NCI-H2196 treated with DMSO at 0.1 percent for 48 hours (cell line): Measurements from ENCODE around the gene TFCP2.
"Not testable (repeated sequence)": the region's sequence is repeated elsewhere in the genome, so short reads cannot be mapped to it uniquely, and the experiment has no call there.

Source experiments
- DNase-seq: peaks from one replicate; lab custom pipeline; 2025; ENCODE audit not compliant: unreplicated experiment; lab: John Stamatoyannopoulos, UW

TFCP2 gene, protein sequence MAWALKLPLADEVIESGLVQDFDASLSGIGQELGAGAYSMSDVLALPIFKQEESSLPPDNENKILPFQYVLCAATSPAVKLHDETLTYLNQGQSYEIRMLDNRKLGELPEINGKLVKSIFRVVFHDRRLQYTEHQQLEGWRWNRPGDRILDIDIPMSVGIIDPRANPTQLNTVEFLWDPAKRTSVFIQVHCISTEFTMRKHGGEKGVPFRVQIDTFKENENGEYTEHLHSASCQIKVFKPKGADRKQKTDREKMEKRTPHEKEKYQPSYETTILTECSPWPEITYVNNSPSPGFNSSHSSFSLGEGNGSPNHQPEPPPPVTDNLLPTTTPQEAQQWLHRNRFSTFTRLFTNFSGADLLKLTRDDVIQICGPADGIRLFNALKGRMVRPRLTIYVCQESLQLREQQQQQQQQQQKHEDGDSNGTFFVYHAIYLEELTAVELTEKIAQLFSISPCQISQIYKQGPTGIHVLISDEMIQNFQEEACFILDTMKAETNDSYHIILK

DNA sequence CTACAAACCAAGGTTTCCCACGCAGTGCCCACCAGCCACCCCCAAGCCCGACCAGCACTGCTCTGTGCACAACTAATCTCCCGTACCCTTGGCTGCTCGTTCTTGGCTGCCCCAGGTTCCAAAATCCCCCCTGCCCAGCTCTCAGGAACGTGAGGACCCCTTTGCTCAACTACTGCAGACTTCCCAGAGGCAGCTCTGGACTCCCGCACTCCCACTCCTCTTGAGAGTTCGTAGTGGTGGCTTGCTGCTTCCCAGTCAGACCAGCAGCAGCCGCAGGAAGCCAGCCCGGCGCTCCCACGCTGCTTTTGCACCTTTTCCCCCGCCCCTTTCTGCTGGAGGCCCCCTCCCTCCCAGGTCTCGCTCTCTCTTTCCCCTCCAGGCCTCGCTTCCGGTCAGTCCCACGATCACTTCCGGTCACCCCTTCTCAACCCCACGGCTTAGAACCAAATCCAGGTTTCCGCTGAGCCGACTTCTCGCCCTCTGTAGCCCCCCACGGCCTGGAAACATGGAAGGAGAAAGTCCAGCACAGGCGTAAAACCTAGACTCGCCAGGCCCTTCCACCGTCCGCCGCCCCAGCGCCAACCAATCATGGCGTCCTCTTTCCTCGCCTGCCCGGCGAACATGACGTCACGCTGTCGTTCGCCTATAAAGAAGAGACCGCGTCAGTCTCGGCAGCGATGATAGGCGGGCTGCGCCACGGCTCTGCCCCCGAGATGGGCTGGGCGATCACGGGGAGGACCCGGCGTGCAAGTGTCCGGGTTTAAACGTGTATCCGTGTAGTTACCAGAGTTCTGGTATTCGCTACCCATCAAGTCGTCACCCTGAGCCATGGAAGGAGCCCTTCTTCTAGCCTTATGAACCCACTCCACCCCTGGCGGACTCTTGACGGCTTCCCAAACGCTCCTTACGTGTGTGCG is at the start of gene TFCP2:
Gene TFCP2 (minus strand): TSS at position 621 of the 917 bp plus-strand sequence. CDS start 713 bp downstream, outside the sequence.
- peak; percentile 94 for DNase-seq

DNA sequence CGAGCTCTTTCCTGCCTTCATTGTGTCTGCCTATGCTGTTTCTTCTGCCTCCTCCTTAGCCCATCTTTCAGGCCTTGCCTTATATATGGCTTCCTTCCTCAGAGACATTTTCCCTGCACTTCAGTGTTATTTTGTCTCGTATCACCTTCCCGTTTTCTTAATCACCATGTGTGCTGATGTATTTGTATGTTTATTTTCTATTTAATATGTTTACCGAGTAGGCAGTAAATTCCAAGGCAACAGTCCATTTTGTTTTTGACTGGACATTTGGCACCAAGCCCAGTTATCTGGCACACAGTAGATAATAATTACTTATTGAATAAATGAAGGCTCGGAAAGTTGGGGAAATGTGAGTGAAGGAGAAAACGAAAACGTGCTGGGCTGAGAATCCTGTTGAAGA is 49.5 kb upstream of the TFCP2 start:
- peak; percentile 22 for DNase-seq

DNA sequence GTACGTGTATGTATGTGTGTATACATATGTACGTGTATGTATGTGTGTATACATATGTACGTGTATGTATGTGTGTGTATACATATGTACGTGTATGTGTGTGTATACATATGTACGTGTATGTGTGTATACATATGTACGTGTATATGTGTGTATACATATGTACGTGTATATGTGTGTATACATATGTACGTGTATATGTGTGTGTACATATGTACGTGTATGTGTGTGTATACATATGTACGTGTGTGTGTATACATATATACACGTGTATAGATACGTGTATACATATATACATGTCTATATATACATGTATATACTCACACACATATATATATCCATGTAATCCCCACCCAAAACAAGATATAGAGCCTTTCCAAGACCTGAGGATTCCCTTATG is 46.9 kb upstream of the TFCP2 start:
- not testable (repeated sequence) for DNase-seq

DNA sequence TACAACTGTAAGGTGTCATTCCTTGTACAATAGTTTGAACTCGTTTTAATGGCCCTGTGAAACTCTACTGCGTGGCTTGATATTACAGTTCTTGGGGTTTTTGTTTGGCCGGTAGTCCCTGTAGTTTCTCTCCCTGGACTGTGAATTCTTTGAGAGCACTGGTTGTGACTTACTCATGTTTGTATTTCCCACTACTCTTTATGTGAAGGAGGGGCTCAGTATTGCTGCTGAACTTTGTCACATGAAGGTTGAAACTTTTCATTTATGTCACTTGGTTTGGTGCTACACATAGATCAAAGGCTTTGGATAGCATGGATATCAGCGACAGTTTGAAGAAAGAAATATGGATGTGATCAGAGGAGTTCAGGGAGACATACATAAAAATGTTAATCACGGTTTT is 46.4 kb upstream of the TFCP2 start:
- DNase-seq = no peak

DNA sequence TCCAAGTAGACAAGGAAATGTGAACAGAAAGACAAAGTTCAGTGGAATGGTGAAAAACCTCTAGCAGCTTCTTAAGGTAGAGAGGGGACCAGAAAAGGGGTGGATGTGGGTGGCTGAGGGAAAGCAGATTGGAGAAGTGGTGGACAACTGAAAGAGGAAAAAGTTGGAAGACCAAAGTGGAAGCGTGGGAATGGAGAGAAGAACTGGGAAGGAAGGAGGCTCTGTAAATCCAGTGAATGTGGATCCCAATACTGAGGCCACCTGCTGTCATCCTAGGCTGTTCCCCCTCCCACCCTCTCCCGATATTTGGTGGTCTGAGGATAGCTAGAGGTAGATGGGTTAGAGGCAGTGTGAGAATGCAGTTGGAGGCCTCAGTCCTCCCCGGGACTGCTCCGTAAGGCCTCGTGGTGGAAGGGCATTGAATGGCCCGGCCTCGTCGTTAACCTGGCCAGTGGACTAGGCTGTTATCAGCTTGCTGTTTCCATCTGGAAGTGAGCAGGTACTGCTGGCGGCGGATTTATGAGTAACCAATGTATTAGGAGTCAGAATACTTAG is 45.7 kb upstream of the TFCP2 start:
- peak; percentile 43 for DNase-seq

DNA sequence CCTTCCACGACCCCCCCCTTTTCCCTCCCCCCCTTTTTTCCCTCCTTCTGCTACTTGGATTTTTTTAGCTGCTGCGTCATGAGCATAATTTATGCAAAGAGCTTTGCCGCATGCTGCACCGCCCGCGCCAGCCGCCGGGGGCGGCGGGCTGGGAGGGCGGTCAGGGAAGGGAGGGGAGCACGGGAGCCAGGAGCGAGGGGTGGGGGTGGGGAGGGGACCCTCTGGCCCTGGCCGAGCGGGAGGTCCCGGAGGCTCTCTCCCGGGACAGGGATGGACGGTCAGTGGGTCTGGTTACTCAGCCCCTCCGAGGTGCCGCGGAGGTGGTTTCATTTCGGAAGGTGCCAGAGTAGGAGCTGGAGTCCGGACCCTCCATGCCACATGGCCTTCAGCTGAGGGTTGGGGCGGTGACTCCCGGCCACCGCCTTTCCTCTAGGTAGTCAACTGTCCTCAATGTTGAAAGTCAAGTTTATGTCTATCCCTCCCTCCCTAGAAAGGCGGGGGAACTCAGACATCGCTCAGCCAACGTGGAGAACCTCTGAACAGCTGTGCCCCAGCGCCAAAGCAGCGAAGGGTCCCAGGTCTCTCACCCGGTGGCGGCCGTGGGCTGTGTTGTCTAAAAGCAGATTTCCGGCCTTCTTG is 45.2 kb upstream of the TFCP2 start, which contains the start of gene POU6F1:
Gene POU6F1 (minus strand): TSS at position 95 of the 639 bp plus-strand sequence. CDS start 11,226 bp downstream, outside the sequence.
- DNase-seq = peak; percentile 20

DNA sequence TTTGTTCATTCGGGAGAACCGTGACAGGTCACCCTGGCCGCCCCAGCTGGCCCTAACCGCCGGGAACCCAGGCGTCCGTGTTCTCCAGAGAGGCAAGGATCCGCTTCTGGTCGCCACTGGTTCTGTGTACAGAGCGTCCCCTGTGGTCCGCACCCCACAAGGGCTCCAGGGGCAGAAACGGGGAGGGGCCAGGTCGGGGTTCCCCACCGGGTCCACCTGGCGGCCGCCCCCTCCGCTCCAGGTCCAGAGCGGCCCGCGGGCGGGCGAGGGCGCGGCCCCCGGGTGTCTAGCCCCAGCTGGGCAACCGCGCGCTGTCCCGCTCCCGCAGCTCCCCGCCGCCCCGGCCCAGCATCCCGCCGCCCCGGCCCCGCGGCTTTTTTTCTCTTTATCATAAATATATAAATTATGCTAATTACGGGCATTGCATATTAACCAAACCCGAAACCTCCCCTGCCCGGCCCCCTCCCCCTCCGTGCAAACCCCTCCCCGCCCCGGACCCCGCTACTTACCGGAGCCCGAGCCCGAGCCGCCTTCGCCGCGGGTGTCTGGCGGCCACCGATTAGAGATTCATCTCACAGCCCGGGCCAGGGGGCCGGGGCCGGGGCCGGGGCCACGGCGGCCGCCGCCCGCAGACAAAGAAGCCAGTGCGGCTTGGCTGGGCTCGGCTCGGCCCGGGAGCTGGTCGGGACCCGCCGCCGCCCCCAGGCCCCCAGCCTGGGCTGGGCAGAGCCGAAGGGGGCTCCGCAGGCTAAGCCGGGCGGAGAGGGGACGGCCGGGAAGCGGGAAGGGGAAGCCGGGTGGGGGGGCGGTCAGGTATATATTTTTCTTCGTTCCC is 44.4 kb upstream of the TFCP2 start:
- DNase-seq = peak; percentile 10

DNA sequence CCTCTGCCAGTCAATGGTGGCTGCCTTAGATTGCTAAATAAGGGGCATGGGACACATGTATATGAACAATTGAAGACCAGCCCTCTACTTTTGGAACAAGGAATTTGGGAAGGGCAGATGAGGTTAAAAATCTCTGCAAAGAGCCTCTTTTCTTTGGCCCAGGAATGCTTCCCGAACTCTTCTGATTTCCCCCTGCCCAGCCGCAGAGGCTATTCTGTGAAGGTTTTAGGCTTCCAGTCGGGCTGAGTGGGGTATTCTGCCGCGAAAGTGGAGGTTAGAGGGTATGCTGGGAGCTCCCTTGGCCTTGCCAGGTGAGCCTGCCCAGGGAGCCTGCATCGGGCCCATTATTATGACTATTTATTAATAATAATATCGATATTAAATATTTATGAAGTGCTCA is 43.7 kb upstream of the TFCP2 start:
- DNase-seq = no peak

DNA sequence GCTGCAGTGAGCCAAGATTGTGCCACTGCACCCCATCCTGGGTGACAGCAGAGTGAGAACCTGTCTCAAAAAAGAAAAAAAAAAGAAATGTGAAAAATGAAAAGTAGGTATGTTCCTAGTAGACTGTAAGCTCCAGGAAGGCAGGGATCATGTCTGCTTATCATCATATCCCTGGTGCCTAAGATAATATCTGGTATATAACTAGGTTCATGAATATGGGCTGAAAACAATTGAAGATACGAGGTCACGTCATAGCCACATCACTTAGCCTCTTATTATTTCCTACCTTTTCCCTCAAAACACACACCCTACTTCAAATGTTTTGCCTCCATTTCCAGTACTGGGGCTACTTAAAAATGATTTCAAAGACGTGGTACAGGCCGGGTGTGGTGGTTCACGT is 42.0 kb upstream of the TFCP2 start:
- DNase-seq = no peak

DNA sequence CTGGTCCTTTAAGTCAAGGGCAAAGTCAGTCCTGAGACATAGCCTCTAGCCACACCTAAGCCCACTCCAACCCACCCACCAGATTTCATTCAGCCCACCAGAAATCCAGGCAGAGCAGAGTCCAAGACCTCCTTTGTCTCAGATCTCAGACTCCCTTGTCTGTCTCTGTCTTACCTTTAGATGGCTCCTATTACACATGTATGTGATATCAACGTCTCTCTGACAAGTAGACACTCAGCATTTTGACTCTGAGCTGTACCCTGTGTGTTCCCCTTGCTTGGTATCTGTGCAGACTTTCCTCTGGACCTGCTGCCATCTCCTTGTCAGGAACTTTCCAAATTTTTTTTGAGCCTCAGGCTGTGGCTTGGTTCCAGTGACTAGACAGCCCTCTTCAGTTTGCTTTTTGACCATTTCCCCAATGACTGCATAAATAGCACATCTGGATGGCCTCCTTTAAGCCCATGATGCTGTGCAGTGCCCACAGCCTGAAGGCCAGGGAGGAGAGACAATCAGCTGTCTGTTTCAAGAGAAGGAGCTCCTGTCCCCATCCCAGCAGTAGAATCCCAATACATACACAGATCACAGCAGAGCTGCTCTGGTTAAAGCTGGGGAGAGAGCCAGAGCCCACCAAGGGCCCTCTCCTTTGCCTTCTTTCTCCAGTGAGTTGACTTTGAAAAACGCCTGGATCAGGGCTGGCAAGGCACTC is 37.9 kb upstream of the TFCP2 start:
- DNase-seq = no peak

DNA sequence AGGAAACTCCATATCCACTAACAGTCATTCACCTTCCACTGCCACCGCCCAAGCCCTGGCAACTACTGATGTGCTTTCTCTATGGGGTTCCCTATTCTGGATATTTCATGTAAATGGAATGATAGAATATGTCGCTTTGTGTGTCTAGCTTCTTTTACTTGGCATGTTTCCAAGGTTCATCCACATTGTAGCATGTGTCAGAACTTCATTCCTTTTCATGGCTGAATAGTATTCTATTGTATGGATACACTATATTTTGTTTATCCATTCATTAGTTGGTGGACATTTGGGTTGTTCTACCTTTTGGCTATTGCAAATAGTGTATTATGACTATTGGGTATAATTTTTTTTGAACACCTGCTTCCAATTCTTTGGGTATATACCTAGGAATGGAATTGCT is 36.3 kb upstream of the TFCP2 start:
- DNase-seq = no peak

DNA sequence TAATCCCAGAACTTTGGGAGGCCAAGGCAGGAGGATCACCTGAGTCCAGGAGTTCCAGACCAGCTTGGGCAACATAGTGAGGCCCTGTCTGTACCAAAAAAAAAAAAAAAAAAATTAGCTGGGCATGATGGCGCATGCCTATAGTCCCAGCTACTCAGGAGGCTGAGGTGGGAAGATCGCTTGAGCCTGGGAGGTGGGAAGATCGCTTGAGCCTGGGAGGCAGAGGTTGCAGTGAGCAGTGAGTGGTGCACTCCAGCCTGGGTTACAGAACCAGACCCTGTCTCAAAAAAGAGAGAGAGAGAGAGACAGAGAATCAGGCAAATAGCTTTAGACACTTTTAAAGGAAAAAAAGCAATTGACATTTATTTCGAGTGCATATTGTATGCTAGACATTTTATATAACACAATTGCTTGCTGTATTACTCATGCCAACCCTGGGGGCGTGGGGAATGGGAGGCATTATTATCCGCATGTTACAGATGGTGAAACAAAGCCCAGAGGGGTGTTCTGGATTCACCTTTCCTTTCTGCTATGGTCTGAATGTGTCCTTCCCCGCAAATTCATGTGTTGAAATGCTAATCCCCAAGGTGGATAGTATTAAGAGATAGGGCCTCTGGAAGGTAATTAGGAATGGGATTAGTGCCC is 35.2 kb upstream of the TFCP2 start:
- no peak for DNase-seq

DNA sequence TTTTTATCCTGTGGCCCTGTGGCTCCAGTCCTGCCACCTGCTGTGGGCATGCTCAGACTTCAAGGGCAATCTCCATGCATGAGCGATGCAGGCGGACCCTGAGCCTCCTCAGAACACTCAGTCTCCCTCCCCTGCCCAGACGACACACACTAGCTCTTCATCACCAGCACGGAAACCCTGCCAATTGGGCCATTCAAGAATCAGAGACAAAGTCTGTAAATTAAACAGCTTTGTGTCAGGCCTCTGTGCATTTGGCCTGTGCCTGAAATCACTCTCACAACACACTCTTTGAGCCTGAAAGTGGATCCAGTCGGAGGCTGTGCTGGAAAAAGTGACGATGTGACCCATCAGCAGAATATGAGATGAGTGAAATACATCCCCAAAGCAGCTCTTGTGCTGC is 32.4 kb upstream of the TFCP2 start:
- no peak for DNase-seq

DNA sequence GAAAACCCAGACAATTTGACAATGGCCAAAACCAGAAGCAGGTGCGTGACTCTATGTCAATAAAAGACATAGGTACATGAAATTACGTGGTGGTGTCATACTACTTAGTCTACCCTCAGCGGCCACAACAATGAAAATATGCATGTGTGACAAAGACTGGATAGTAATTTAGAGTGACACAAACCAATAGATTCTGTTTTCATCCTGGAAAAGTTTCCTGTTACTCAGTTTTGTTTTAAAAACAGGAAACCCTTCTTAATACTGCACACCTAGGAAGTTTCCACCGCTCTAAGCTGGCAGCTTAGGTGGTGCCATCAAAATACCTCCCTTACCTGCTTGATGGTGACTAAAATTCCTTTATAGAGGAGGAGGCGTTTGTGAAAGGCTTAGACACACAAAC is 29.8 kb upstream of the TFCP2 start:
- DNase-seq = no peak

DNA sequence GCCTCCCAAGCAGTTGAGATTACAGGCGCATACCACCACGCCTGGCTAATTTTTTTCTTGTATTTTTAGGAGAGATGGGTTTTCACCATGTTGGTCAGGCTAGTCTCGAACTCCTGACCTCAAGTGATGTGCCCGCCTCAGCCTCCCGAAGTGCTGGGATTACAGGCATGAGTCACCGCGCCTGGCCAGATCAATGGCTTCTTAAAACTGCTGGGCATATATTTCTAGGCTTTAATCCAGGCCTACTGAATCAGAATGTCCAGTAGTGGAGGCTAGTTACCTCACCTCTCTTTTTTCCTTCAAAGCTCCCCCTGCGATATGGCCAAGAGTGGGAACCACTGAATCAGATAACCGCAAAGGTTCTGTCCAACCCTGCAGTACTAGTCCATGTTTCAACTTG is 27.9 kb upstream of the TFCP2 start:
- no peak for DNase-seq

DNA sequence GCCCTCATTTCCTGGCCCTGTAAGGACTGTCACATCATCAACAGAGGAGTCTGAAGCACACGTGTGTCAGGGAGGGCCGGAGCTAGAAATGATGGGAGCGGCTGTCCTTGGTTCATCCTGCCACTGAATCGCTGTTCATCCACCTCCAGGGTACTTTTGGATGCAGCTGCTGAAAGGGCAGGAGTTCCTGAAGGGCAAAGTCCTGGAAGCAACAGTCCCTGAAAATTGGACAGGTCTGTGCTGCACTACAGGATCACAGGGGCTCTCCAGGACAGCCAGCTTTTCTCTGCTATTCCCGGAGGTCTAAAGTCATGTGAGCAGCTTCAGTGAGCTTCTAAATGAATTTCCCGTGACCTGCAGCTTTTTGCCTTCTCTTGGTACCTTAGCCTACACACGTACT is 27.2 kb upstream of the TFCP2 start:
- no peak for DNase-seq

DNA sequence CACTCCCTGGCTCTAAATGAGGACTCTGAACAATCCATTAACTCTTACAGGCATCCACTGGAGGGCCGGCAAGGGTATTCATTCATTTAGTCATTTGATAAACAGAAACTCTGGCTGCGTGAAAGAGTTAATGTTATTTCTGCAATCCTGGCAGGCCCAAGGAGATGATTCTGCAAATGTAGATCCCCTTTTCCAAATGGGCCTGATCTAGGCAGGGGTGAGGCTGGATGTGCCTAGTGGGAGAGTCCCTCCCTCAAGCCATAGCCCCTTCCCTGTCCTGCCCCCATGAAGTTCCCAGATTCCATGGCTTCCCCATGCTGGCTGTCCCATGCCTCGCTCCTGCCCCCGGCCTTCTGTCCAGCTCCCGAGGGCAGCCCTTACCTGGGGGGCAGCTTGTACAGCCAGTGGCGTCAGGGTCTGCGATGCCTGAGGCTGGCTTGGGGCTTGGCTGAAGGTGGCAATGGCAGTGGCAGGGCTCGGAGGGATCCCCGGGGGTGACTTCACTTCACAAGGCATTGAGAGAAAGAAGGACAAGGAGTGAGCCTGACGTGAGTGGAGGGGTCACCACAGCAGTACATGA is 26.5 kb upstream of the TFCP2 start:
- DNase-seq = no peak

DNA sequence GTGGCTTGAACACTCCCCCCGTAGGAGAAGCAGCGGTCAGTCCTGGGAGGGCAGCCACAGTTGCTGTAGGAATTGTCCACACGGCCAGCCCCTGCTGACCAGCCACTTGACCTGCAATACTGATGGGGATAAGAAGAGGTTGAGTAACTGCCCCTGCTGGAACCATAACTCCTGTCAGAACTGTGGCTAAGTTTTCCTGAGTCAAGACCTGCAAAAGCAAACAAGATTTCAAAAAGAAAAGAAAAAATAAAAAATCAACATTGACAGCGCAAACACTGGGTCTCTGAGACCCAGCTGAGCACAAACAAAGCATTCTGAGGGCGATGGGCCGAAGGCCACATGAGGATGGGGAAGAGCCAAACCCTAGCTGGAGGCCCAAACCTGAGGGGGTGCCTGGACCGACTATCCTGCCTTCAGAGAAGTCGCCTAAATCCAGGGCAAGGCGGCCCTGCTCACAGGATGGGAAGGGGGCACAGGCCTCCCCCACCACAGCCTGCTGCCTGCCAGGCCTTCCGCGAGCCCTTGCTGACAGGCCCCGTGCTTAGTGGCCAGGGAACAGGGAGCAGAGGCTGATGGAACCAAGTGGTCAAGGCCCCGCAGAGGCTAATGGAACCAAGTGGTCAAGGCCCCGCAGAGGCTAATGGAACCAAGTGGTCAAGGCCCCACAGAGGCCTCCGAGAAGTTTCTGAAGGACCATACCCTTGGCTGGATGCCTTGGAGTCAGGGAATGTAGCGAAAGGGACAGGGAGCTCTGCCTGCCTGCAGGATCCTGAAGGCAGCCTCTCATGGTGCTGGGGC is 25.8 kb upstream of the TFCP2 start:
- no peak for DNase-seq
